Naive B cell (primary cell): ENCODE measurements around the gene MORF4L2. TPM values are rescaled to one million over a fixed set of nuclear protein-coding genes. Genes with fewer than 3 reads are reported as not detected.
"Not testable (repeated sequence)": the region's sequence is repeated elsewhere in the genome, so short reads cannot be mapped to it uniquely, and the experiment has no call there.

ENCODE experiments used
- ATAC-seq, 2 donors: fragments of 150-1000 bp; cut with Tn5 transposase; 2 replicates each; pipeline ENCODE4 v1.10.0; 2021; ENCODE audit warnings: low read depth in 2 of 2, mild to moderate bottlenecking in 2 of 2, moderate library complexity in 2 of 2
- DNase-seq: peaks from one replicate; pipeline ENCODE4 v3.0.0; 2022
- H3K27ac Mint-ChIP-seq, 6 donors: one replicate each; pipeline ENCODE4 v1.8.0; 2020 to 2022; ENCODE audit warnings: mild to moderate bottlenecking in 6 of 6, mixed read lengths in 6 of 6, moderate library complexity in 5 of 6, inconsistent platforms in 2 of 6
- H3K27me3 Mint-ChIP-seq, 3 donors: one replicate each; pipeline ENCODE4 v1.8.0; 2021 to 2022; ENCODE audit warnings: mixed read lengths in 3 of 3, mild to moderate bottlenecking in 1 of 3
- H3K36me3 Mint-ChIP-seq, 2 donors: one replicate each; pipeline ENCODE4 v1.8.0; 2020 to 2022; ENCODE audit warnings: mixed read lengths in 2 of 2, inconsistent platforms in 1 of 2, mild to moderate bottlenecking in 1 of 2
- H3K4me1 Mint-ChIP-seq, 3 donors: one replicate each; pipeline ENCODE4 v1.8.0; 2020 to 2022; ENCODE audit warnings: mixed read lengths in 3 of 3, inconsistent platforms in 1 of 3, mild to moderate bottlenecking in 1 of 3, moderate library complexity in 1 of 3
- H3K4me3 Mint-ChIP-seq, 8 donors: one replicate each; pipeline ENCODE4 v1.8.0; 2020 to 2022; ENCODE audit warnings: mild to moderate bottlenecking in 8 of 8, mixed read lengths in 8 of 8, moderate library complexity in 8 of 8, inconsistent platforms in 2 of 8
- H3K9me3 Mint-ChIP-seq, 7 donors: one replicate each; pipeline ENCODE4 v1.8.0; 2020 to 2022; ENCODE audit warnings: mixed read lengths in 7 of 7, mild to moderate bottlenecking in 5 of 7, inconsistent platforms in 2 of 7, moderate library complexity in 1 of 7
- polyA plus RNA-seq, 6 donors: library from polyadenylated mRNA; unstranded; fragments of 300-500 nt; fragmentation: Illumina TruSeq; gene quantifications; one replicate each; pipeline ENCODE4 v1.2.3, GENCODE V29; 2021; ENCODE audit warnings: low read depth in 6 of 6

Gene MORF4L2
- polyA plus RNA-seq, 6 donors from 2014 or later = 56.4 to 82.9 (median 73.1) TPM

DNA sequence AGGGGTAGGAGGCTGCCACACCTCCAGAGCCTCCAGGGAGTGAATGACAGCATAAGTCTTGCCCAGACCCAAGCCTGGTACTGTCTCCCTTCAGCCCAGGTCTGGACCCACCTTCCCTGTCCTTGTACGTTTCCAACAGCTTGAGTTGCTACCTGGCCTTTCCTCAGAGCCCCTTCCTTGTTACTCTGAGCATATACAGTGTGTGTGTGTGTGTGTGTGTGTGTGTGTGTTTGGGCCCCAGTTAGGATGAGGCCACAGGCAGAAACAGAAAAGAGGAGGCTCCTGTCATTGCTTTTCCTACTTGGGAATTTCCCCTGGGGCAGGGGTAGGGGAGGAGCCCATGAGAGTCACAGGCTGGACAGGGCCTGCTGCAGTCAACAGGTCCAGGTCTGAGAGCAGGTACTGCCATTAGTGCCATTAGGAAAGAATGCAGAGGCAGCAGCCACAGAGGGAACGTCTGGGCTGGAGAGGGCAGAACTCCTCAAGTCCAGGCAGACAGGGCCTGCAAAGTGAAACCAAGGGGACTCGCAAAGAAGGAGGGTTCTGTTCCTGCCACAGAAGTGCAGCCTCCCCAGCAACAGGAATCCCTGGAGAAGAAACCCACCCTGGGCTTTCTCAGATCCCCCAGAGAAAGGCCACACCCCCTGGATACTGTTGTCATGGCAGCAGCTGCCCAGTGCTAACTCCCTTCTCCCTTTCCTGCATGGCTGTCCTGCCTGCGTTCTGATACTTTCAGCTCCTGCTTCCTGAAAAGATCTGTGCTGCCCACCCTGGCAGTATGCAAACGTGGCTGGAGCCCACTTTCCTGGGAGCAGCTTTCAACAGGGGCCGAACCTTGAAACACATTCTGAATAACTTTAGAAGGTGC, 47.8 kb downstream of the MORF4L2 start:
- H3K36me3 Mint-ChIP-seq, H3K4me3 Mint-ChIP-seq, ATAC-seq, H3K4me1 Mint-ChIP-seq, H3K27ac Mint-ChIP-seq, DNase-seq, H3K9me3 Mint-ChIP-seq: not testable (repeated sequence)
- H3K27me3 Mint-ChIP-seq = peaks cover 4 to 20% (median 4%) of the 10 kb centered on the region in 3 donors

DNA sequence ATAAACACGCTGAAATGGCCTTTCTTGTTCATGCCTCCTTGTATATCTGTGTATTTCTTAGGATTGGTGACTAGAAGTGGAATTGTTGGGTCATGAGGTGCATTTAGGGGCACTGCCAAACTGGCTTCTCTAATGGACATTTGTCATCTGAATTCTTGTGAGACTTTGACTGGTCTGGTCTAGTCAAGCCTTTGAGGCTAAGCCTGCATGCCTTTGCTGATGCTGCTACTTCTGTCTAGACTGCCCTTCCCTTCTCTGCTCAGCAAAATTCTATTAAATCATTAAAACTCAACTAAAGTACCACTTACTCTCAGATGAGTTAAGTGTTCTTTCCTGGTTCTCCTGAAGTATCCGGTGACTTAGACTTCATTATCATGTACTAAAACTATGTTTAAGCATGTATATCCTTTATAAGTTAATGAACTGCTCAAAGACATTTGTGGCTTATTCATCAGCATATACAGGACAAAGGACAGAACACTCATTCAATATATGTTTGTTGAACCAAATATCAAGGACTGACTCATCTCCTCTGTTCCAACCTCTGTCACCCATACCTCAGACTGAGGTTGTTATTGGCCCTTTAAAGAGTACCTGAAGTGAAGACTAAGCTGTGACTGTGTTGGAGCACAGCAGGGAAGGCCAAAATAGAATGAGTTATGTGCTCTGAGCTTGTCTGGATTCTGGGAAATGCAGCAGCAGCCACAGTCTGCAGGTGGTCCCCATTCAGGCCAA, 48.7 kb downstream of the MORF4L2 start:
- no peak for ATAC-seq
- Mint-ChIP-seq H3K27ac (no peak overlapping the region), H3K36me3 (no peaks in the 10 kb centered on the region), H3K4me1 (no peaks in the 10 kb centered on the region), H3K27me3 (peaks cover 0 to 13% (median 4%) of the 10 kb centered on the region in 3 donors), H3K9me3 (no peaks in the 10 kb centered on the region), H3K4me3 (no peak overlapping the region)
- no peak for DNase-seq

DNA sequence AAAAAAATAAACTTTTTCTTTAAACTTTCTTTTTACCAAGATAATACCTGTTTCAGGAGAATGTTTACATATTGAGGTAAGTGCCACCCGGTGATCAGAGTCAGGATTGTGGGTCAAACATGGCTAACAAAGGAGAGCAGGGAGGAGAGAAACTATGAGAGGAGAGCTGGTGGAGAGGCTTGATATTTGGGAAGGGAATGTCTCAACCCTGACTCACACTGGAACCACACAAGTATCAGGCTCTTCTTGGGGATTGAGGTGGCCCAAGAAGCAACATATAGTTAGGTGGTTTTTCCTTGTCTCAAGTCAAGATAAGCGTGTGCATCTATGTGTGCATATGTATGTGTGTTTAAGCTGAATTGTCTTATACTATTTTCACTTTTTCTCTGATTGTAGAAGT, 51.1 kb downstream of the MORF4L2 start:
- Mint-ChIP-seq H3K4me1 (no peaks in the 10 kb centered on the region), H3K9me3 (no peaks in the 10 kb centered on the region)

DNA sequence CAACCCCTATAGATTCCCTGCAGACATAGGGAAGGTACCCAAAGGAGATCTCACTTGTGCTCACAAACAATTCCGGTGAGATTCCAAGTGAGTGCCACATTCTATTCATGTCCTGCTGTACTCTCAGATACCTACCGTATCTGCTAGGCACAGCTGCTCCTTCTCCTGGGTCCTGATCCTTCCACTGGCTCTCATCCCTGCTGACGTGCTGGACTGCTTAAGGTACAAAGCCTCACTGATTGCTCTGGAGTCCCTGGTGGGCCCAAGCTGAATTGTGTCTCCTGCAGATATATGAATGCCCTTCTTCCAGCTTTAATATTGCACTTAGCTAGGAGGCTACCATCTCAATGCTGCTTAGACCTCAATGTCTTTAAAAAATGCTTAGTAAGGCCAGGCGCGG, 55.4 kb downstream of the MORF4L2 start:
- no peaks in the 10 kb centered on the region for H3K27me3 Mint-ChIP-seq
- peaks cover 0 to 2% (median 0%) of the 10 kb centered on the region in 7 donors for H3K9me3 Mint-ChIP-seq
- no peaks in the 10 kb centered on the region for H3K36me3 Mint-ChIP-seq
- no peak for ATAC-seq
- H3K27ac Mint-ChIP-seq = no peak overlapping the region
- peak overlapping the region in 1 of 8 donors; percentile 64 for H3K4me3 Mint-ChIP-seq
- peaks cover 10 to 24% (median 20%) of the 10 kb centered on the region in 3 donors for H3K4me1 Mint-ChIP-seq
- no peak for DNase-seq

More for the DNA sequence above, 51.1 kb downstream of the MORF4L2 start:
- H3K27me3 Mint-ChIP-seq = no peaks in the 10 kb centered on the region
- no peak overlapping the region for H3K27ac Mint-ChIP-seq
- DNase-seq (no peak), ATAC-seq (no peak)
- H3K4me3 Mint-ChIP-seq = no peak overlapping the region
- H3K36me3 Mint-ChIP-seq = no peaks in the 10 kb centered on the region

DNA sequence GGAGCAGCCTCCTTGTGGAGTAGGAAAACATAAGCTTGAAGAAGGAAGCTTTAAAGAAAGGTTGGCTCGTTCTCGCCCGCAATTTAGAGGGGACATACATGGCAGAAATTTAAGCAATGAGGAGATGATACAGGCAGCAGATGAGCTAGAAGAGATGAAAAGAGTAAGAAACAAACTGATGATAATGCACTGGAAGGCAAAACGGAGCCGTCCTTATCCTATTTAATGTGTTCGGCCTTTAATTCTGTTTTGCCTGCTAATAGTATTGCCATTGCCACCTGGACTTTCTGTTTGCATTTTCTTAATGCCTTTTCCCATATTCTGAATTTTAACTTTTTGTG, 56.4 kb downstream of the MORF4L2 start:
- Mint-ChIP-seq H3K9me3 (peaks cover 0 to 2% (median 0%) of the 10 kb centered on the region in 7 donors), H3K36me3 (no peaks in the 10 kb centered on the region), H3K4me1 (peaks cover 11 to 24% (median 20%) of the 10 kb centered on the region in 3 donors), H3K27ac (peak overlapping the region in 4 of 6 donors; percentile 80 to 93 (median 84)), H3K27me3 (no peaks in the 10 kb centered on the region), H3K4me3 (peak overlapping the region; percentile 71 to 94 (median 90))
- no peak for DNase-seq
- no peak for ATAC-seq

DNA sequence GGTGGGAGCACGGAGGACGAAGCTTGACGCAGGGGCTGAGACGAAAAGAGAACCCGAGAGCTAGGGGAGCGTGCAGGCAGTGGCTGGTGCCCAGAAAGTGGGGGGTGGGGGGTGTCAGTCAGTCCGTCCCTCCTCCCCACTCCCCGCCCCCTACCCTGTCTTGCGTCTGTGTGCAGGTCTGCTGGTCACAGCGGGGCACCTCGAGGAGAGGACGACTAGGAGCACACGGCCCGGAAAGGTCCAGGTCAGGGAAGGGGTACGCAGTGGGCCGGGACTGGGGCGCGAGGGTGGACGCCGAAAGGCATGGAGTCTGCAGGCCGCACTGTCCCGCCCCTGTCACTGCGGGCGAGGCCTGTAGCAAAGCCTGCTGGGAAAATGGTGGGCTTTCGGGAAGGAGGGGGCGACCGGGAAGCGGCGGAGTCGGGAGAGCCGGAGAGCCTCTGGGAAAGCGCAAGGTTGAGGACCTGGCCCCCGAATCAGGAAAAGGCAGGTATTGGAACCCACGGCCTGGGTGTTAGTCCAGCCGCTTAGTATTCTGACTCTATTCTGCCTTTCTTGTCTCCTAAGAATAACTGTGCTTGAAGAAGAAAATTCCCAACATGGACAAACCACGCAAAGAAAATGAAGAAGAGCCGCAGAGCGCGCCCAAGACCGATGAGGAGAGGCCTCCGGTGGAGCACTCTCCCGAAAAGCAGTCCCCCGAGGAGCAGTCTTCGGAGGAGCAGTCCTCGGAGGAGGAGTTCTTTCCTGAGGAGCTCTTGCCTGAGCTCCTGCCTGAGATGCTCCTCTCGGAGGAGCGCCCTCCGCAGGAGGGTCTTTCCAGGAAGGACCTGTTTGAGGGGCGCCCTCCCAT, 57.0 kb downstream of the MORF4L2 start:
- H3K27me3 Mint-ChIP-seq = no peaks in the 10 kb centered on the region
- H3K4me1 Mint-ChIP-seq = peaks cover 12 to 24% (median 20%) of the 10 kb centered on the region in 3 donors
- H3K36me3 Mint-ChIP-seq = no peaks in the 10 kb centered on the region
- H3K4me3 Mint-ChIP-seq = peak overlapping the region; percentile 71 to 94 (median 90)
- peak overlapping the region; percentile 69 to 95 (median 88) for H3K27ac Mint-ChIP-seq
- DNase-seq (peak; percentile 27), ATAC-seq (peak; percentile 58 to 60)
- H3K9me3 Mint-ChIP-seq = peaks cover 0 to 2% (median 0%) of the 10 kb centered on the region in 7 donors

DNA sequence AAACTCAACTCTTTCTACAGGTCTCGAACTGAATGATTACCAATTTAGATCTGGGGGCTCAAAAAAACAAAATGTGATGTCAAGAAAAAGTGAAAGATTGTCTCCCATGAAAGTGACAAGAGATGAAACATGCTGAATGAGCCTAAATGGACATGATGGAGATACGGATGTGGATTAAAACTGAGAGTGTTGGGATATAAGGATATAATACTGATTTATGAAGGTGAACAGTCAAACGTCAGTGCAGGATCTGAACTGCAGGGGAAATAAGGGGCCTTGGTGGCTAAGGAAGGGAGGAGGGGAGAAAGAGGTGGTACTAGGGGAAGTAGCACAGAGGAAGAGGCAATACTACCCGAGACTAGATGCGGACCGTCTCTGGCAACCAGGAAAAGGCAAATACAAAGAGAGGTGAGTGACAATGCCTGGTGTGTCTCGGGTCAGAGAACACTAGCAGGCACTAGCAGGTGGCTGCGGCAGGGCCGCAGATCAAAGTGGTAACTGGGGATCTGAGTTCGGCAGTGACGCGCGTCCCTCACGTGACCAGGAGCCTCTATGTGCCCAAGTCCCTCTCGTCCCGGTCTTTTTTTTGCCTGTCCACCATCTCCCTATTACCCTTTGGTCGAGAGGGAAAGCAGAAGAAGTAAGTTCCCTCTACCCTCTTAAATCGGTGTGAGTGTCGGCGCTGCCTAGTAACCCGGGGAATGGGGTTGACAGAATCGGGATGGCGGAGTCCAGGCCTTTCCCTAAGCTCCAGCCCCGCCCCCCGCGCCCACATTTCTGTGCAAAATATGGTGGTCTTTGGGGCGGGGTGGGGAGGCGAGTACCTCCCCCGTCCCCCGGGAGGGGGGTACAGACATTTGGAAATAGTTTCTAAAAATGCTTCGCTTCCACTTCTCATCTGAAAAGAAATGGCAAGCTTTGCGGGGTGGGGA, 57.8 kb downstream of the MORF4L2 start, which contains the start of gene TCEAL1:
TSS of gene TCEAL1 (plus strand) at position 590 of the 932 bp plus-strand sequence. CDS start 942 bp downstream, outside the sequence.
- Mint-ChIP-seq H3K36me3 (no peaks in the 10 kb centered on the region), H3K27me3 (no peaks in the 10 kb centered on the region), H3K4me1 (peaks cover 14 to 24% (median 20%) of the 10 kb centered on the region in 3 donors), H3K9me3 (peaks cover 0 to 2% (median 0%) of the 10 kb centered on the region in 7 donors), H3K27ac (peak within 1 kb of the TSS; percentile 77 to 95 (median 89)), H3K4me3 (peak within 1 kb of the TSS; percentile 71 to 94 (median 90))
- DNase-seq (peak; percentile 34), ATAC-seq (peak; percentile 80 to 82)

DNA sequence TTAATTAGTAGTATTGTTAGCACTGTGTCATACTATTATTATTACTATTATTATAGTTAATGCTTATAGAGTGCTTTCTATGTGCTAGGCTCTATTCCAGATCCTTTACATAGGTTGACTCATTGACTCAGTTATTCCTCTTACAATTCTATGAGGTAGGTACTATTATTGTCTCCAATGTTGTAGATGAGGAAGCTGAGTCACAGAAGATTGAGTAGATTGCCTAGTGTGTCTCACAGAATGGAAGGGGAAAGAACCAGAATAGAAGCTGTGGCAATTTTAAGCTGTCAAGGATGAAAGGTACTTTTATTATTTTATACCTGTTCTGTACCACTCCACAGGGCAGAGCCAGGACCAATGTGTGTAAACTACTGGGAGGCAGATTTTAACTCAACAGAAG, 59.6 kb downstream of the MORF4L2 start:
- no peaks in the 10 kb centered on the region for H3K27me3 Mint-ChIP-seq
- H3K36me3 Mint-ChIP-seq = no peaks in the 10 kb centered on the region
- DNase-seq = no peak
- no peak overlapping the region for H3K27ac Mint-ChIP-seq
- peaks cover 14 to 24% (median 20%) of the 10 kb centered on the region in 3 donors for H3K4me1 Mint-ChIP-seq
- ATAC-seq = no peak
- peak overlapping the region in 1 of 8 donors; percentile 74 for H3K4me3 Mint-ChIP-seq
- H3K9me3 Mint-ChIP-seq = peaks cover 0 to 2% (median 0%) of the 10 kb centered on the region in 7 donors

Other genes starting within 250 kb of the MORF4L2 start
- not detected for gene RAB40A, start 167.2 kb downstream of the MORF4L2 start, polyA plus RNA-seq
- gene TCEAL4, start 101.2 kb downstream of the MORF4L2 start, polyA plus RNA-seq = 10 to 100 TPM; 12.0 to 23.0 (median 16.0) TPM
- gene TCEAL3, start 78.7 kb downstream of the MORF4L2 start, polyA plus RNA-seq = 1 to 10 TPM; 3.5 to 8.0 (median 5.3) TPM
- gene TCEAL1, start 57.7 kb downstream of the MORF4L2 start, polyA plus RNA-seq = 10 to 100 TPM; 23.2 to 74.4 (median 26.0) TPM
- under 1 TPM in 2 of 6 donors, not detected in 4; 0.58 to 1.00 TPM for gene TMEM31, start 24.2 kb upstream of the MORF4L2 start, polyA plus RNA-seq
- not detected for gene PLP1, start 90.1 kb upstream of the MORF4L2 start, polyA plus RNA-seq
- gene RAB9B, start 145.6 kb upstream of the MORF4L2 start, polyA plus RNA-seq = under 1 TPM; 0.10 to 0.73 (median 0.22) TPM